ENCODE results near the gene MAP4K4. TPM values are rescaled to one million over a fixed set of nuclear protein-coding genes. Genes with fewer than 3 reads are reported as not detected.
A peak's percentile ranks its signal among the peaks of the same experiment; 100 is the strongest.

MAP4K4 gene
- total RNA-seq, 1 donor from 2014 or later = 175 TPM

DNA sequence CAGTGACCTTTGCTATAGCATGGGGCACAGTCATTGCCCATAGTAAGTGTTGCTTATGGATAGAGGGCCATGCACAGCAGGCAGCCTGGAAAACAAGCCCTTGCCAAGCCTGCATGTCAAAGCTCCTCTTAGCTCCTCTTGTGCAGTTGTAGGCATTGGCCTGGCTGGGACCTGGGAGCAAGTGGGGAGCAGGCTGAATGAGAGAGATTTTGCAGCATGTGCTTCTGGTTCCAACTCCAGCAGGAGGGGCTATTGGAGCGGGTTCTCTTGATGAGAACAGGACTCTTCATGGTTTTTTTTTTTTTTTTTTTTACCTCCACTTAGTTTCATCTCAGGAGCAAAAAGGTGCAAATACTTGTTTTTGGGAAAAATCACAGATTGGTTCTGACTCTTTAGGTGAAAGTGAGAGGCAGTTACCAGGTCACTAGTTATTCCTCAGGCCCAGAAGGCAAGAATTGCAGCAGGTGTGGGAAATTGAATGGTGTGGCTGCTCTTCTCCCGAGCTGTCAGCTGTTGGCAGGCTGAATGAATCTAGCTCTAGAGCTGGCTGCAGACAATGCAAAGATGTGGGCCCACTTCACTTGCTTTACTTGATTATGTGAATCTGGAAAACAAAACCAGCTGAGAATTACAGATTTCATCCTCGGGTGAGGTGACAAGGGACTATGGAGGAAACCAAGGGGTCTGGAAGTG lies 95.9 kb downstream of the MAP4K4 start:
- Mint-ChIP-seq H3K4me1 (peaks cover 59% of the 10 kb centered on the region), H3K9me3 (no peaks in the 10 kb centered on the region), H3K36me3 (peaks cover 8% of the 10 kb centered on the region), H3K27ac (peak overlapping the region; percentile 70), H3K27me3 (ENCODE audit: low read depth) (no peaks in the 10 kb centered on the region), H3K4me3 (no peak overlapping the region)
- no peak for TF ChIP-seq CTCF (IDR thresholded peaks at IDR 0.05; ENCODE audit: unreplicated experiment)
- DNase-seq (ENCODE audit: low spot score in 2 of 2, unreplicated experiment in 2 of 2) = no peak

GRCh38 chr2:101794141-101794540 lies 96.6 kb downstream of the MAP4K4 start:
- peak overlapping the region; percentile 19 for H3K27ac Mint-ChIP-seq
- no peaks in the 10 kb centered on the region for H3K9me3 Mint-ChIP-seq
- no peaks in the 10 kb centered on the region for H3K27me3 Mint-ChIP-seq (ENCODE audit: low read depth)
- DNase-seq (ENCODE audit: low spot score in 2 of 2, unreplicated experiment in 2 of 2) = no peak
- TF ChIP-seq CTCF (IDR thresholded peaks at IDR 0.05; ENCODE audit: unreplicated experiment) = no peak
- no peak overlapping the region for H3K4me3 Mint-ChIP-seq
- H3K36me3 Mint-ChIP-seq = peaks cover 8% of the 10 kb centered on the region
- peaks cover 52% of the 10 kb centered on the region for H3K4me1 Mint-ChIP-seq

DNA sequence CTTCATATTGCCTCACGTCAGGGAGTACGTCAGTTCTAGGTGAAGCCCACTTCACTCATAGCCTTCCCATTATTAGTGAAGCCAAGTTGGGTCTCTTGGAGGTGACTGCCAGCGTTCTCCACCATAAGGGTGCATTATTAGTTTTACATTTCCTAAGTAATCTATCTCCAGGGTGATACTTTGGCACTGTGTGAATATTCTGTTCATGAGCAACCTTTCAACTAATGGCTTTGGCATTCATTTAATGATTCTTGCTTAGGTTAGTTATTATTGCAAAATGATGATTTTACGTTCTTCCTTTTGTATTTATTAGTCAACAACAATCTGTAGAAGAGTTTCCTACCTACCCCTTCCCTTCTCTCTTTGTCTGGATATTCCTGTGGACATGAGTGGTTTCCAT lies 97.5 kb downstream of the MAP4K4 start:
- Mint-ChIP-seq H3K4me1 (peaks cover 44% of the 10 kb centered on the region), H3K4me3 (no peak overlapping the region), H3K27ac (peak overlapping the region; percentile 3), H3K9me3 (no peaks in the 10 kb centered on the region), H3K36me3 (peaks cover 8% of the 10 kb centered on the region), H3K27me3 (ENCODE audit: low read depth) (no peaks in the 10 kb centered on the region)
- no peak for TF ChIP-seq CTCF (IDR thresholded peaks at IDR 0.05; ENCODE audit: unreplicated experiment)
- DNase-seq (ENCODE audit: low spot score in 2 of 2, unreplicated experiment in 2 of 2) = no peak

GRCh38 chr2:101796825-101797600 lies 99.5 kb downstream of the MAP4K4 start:
- Mint-ChIP-seq H3K4me3 (no peak overlapping the region), H3K4me1 (peaks cover 37% of the 10 kb centered on the region), H3K27ac (peak overlapping the region; percentile 17), H3K36me3 (no peaks in the 10 kb centered on the region), H3K9me3 (no peaks in the 10 kb centered on the region), H3K27me3 (ENCODE audit: low read depth) (no peaks in the 10 kb centered on the region)
- no peak for DNase-seq (ENCODE audit: low spot score in 2 of 2, unreplicated experiment in 2 of 2)
- TF ChIP-seq CTCF (IDR thresholded peaks at IDR 0.05; ENCODE audit: unreplicated experiment) = no peak

GRCh38 chr2:101801496-101801895 lies 104.0 kb downstream of the MAP4K4 start:
- no peaks in the 10 kb centered on the region for H3K36me3 Mint-ChIP-seq
- H3K27ac Mint-ChIP-seq = no peak overlapping the region
- peaks cover 55% of the 10 kb centered on the region for H3K4me1 Mint-ChIP-seq
- H3K27me3 Mint-ChIP-seq (ENCODE audit: low read depth) = no peaks in the 10 kb centered on the region
- TF ChIP-seq CTCF (IDR thresholded peaks at IDR 0.05; ENCODE audit: unreplicated experiment) = no peak
- H3K4me3 Mint-ChIP-seq = no peak overlapping the region
- no peak for DNase-seq (ENCODE audit: low spot score in 2 of 2, unreplicated experiment in 2 of 2)
- H3K9me3 Mint-ChIP-seq = no peaks in the 10 kb centered on the region

Measured in mesothelial cell of epicardium (in vitro differentiated cells).